ENCODE measurements around the gene SH3YL1.

DNA sequence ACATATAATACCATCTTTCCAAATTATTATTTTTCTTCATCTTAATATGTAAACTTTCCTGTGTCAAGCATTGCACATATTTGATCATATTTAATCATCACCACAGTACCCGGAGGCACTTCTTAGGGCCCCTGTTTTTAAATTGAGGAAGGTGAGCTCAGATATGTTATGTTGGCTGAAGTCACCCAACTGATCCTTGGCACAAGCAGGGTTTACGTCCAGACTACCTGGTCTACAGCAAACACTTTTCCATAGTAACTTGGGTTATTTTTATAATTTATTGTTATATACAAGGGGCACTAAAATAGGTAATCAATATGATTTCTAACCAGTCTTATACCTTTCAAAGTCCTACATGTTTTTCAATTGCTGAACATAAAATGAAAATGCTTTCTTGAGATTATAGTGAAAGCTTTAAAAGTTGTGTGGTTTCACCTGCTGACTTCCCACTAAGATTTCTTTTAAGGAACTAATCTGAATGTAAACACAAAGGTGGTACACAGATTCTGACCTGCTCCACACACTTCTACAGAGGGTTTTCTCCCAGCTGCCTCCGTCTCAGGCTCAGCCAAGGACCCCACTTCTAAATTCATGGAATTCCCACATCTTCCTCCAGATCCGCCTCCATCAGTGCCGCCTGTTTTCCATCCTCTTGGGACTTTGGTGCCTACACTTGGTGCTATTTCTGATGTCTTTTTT, 52.2 kb downstream of the SH3YL1 start:
- TF ChIP-seq, protein P1, sequence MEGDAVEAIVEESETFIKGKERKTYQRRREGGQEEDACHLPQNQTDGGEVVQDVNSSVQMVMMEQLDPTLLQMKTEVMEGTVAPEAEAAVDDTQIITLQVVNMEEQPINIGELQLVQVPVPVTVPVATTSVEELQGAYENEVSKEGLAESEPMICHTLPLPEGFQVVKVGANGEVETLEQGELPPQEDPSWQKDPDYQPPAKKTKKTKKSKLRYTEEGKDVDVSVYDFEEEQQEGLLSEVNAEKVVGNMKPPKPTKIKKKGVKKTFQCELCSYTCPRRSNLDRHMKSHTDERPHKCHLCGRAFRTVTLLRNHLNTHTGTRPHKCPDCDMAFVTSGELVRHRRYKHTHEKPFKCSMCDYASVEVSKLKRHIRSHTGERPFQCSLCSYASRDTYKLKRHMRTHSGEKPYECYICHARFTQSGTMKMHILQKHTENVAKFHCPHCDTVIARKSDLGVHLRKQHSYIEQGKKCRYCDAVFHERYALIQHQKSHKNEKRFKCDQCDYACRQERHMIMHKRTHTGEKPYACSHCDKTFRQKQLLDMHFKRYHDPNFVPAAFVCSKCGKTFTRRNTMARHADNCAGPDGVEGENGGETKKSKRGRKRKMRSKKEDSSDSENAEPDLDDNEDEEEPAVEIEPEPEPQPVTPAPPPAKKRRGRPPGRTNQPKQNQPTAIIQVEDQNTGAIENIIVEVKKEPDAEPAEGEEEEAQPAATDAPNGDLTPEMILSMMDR (IDR thresholded peaks at IDR 0.05) = no peak
- TF ChIP-seq POLR2AphosphoS5 (IDR thresholded peaks at IDR 0.05) = no peak
- TF ChIP-seq POLR2A (IDR thresholded peaks at IDR 0.05) = no peak
- TF ChIP-seq EP300 (IDR thresholded peaks at IDR 0.05; ENCODE audit: low read depth) = no peak
